Upper lobe of left lung (tissue), 4 donors: Measurements from ENCODE around the gene ADD1.
"Not testable (repeated sequence)": the region's sequence is repeated elsewhere in the genome, so short reads cannot be mapped to it uniquely, and the experiment has no call there.

Experiments
- CTCF ChIP-seq, 6 experiments: fragments of 450-650 bp in 4 of 6; fragments of 200-600 bp in 2 of 6; sonication (generic) in 2 of 6; IDR thresholded peaks; one replicate each; pipeline ENCODE4 v1.5.1; 2016 to 2019; ENCODE audit warnings: antibody characterized with exemption in 6 of 6
- EP300 ChIP-seq, 4 donors: sonication (generic); formaldehyde crosslinking; IDR thresholded peaks; one replicate each; pipeline ENCODE4 v1.5.1; 2017; ENCODE audit warnings: antibody characterized with exemption in 4 of 4, control low read depth in 2 of 4
- POLR2A ChIP-seq, 4 donors: fragments of 450-650 bp; IDR thresholded peaks; one replicate each; pipeline ENCODE4 v1.5.1; 2016 to 2017; ENCODE audit warnings: antibody characterized with exemption in 4 of 4, mild to moderate bottlenecking in 2 of 4
- POLR2AphosphoS5 ChIP-seq, 2 donors: sonication (generic); formaldehyde crosslinking; IDR thresholded peaks; one replicate each; pipeline ENCODE4 v1.5.1; 2017; ENCODE audit warnings: antibody characterized with exemption in 2 of 2

GRCh38 chr4:2945619-2946604 lies 102.3 kb downstream of the ADD1 start:
- not testable (repeated sequence) for TF ChIP-seq CTCF, POLR2A, EP300, POLR2AphosphoS5 (IDR thresholded peaks at IDR 0.05)
